Activated B cell treated with CpG ODN at 0.5 μM for 24 hours (primary cell): ENCODE data around the gene FDX2. TPM values are rescaled to one million over a fixed set of nuclear protein-coding genes. Genes with fewer than 3 reads are reported as not detected.

Experiments
- ATAC-seq: fragments of 200-7000 bp; cut with Tn5 transposase; one replicate; pipeline ENCODE4 v1.10.0; 2021; ENCODE audit warnings: low read depth, mild to moderate bottlenecking, moderate library complexity
- CTCF ChIA-PET: fragments of 350-600 bp; sonication (Branson Sonifier 250); formaldehyde crosslinking; loops from one replicate; lab custom pipeline; 2021; ENCODE audit warnings: antibody characterized with exemption; lab: Charles Lee
- POLR2A ChIA-PET: fragments of 350-600 bp; sonication (Branson Sonifier 250); formaldehyde crosslinking; loops from one replicate; lab custom pipeline; 2021; ENCODE audit warnings: antibody characterized with exemption; lab: Charles Lee
- DNase-seq: peaks from one replicate; pipeline ENCODE4 v3.0.0; 2022
- H3K27ac Mint-ChIP-seq: one replicate; pipeline ENCODE4 v1.8.0; 2020; ENCODE audit warnings: mixed read lengths
- H3K27me3 Mint-ChIP-seq: one replicate; pipeline ENCODE4 v1.8.0; 2021; ENCODE audit warnings: mixed read lengths
- H3K36me3 Mint-ChIP-seq: one replicate; pipeline ENCODE4 v1.8.0; 2021; ENCODE audit warnings: low read depth, mixed read lengths
- H3K4me1 Mint-ChIP-seq: one replicate; pipeline ENCODE4 v1.8.0; 2021; ENCODE audit warnings: mixed read lengths
- H3K4me3 Mint-ChIP-seq: one replicate; pipeline ENCODE4 v1.8.0; 2020; ENCODE audit warnings: mild to moderate bottlenecking, mixed read lengths
- H3K9me3 Mint-ChIP-seq: one replicate; pipeline ENCODE4 v1.8.0; 2020; ENCODE audit warnings: mixed read lengths
- CTCF ChIP-seq: fragments of 200-600 bp; IDR thresholded peaks from one replicate; pipeline ENCODE4 v1.8.0; 2022; ENCODE audit warnings: antibody characterized with exemption, mild to moderate bottlenecking
- intact Hi-C: fragments of 100-400 bp; cut with micrococcal nuclease; formaldehyde crosslinking; loops from one replicate; pipeline ENCODE4 v1.15.1; 2024
- total RNA-seq: library from RNA; stranded (reverse); gene quantifications from 2 replicates; pipeline ENCODE4 v1.2.3, GENCODE V29; 2022

FDX2 gene
- total RNA-seq, 1 donor from 2014 or later, result 12.8 TPM

- ChIA-PET POLR2A (interaction anchor here (0.6 to 1.4 kb wide), 6 partner anchors 9 to 177 kb away, joined by 3 to 13 read pairs (median 4); partner anchors contain the start of genes ICAM1 and ICAM5), CTCF (interaction anchor here (0.7 to 1.3 kb wide), 5 partner anchors 9 to 111 kb away, joined by 3 to 9 read pairs (median 3); partner anchors contain the start of genes ICAM1 and ICAM5)
- H3K27me3 Mint-ChIP-seq, result no peaks in the 10 kb centered on the region
- no peak overlapping the region for H3K4me3 Mint-ChIP-seq
- DNase-seq (no peak), ATAC-seq (no peak)
- H3K36me3 Mint-ChIP-seq, result peaks cover 63% of the 10 kb centered on the region
- peak overlapping the region; percentile 59 for H3K27ac Mint-ChIP-seq
- H3K9me3 Mint-ChIP-seq, result no peaks in the 10 kb centered on the region
- intact Hi-C loops, result no loop called here
- H3K4me1 Mint-ChIP-seq, result peaks cover 30% of the 10 kb centered on the region
- no peak for TF ChIP-seq CTCF
Observed at GRCh38 chr19:10279737-10280442, 35.9 kb downstream of the FDX2 start.

- TF ChIP-seq CTCF, result no peak
- Mint-ChIP-seq H3K36me3 (peaks cover 61% of the 10 kb centered on the region), H3K9me3 (no peaks in the 10 kb centered on the region), H3K27ac (no peak overlapping the region), H3K4me3 (no peak overlapping the region), H3K27me3 (no peaks in the 10 kb centered on the region), H3K4me1 (peaks cover 37% of the 10 kb centered on the region)
- ChIA-PET POLR2A (interaction anchor here (1.1 kb wide), 1 partner anchor 13 kb away, joined by 4 read pairs; no protein-coding TSS in a partner anchor), CTCF (no interaction called here)
- DNase-seq (no peak), ATAC-seq (no peak)
- intact Hi-C loops, result no loop called here
Observed at GRCh38 chr19:10278935-10279334, 36.9 kb downstream of the FDX2 start.

GRCh38 chr19:10277795-10278589, 37.8 kb downstream of the FDX2 start:
- CTCF ChIA-PET, result interaction anchor here (0.8 kb wide), 1 partner anchor 11 kb away, joined by 3 read pairs; no protein-coding TSS in a partner anchor
- H3K4me1 Mint-ChIP-seq, result peaks cover 39% of the 10 kb centered on the region
- DNase-seq (no peak), ATAC-seq (no peak)
- H3K4me3 Mint-ChIP-seq, result peak overlapping the region; percentile 15
- POLR2A ChIA-PET, result interaction anchor here (0.6 to 1.1 kb wide), 5 partner anchors 56 to 276 kb away, joined by 4 to 17 read pairs (median 5); partner anchors contain the start of gene TYK2
- peaks cover 53% of the 10 kb centered on the region for H3K36me3 Mint-ChIP-seq
- H3K27ac Mint-ChIP-seq, result peak overlapping the region; percentile 50
- no peaks in the 10 kb centered on the region for H3K9me3 Mint-ChIP-seq
- intact Hi-C loops, result no loop called here
- TF ChIP-seq CTCF, result no peak
- no peaks in the 10 kb centered on the region for H3K27me3 Mint-ChIP-seq

- H3K9me3 Mint-ChIP-seq, result no peaks in the 10 kb centered on the region
- H3K4me3 Mint-ChIP-seq, result no peak overlapping the region
- H3K36me3 Mint-ChIP-seq, result peaks cover 44% of the 10 kb centered on the region
- DNase-seq, result no peak
- no peak for TF ChIP-seq CTCF
- H3K4me1 Mint-ChIP-seq, result peaks cover 62% of the 10 kb centered on the region
- ChIA-PET POLR2A (interaction anchor here (0.7 to 5.7 kb wide), 3 partner anchors 13 to 143 kb away, joined by 6 to 128 read pairs (median 7); partner anchors contain the start of genes ICAM4 and ICAM5), CTCF (interaction anchor here (1.0 to 1.1 kb wide), 2 partner anchors 114 to 117 kb away, joined by 4 read pairs; no protein-coding TSS in a partner anchor)
- peak overlapping the region; percentile 66 for H3K27ac Mint-ChIP-seq
- intact Hi-C loops, result no loop called here
- H3K27me3 Mint-ChIP-seq, result no peaks in the 10 kb centered on the region
- no peak for ATAC-seq
Observed at GRCh38 chr19:10274589-10274988, 41.2 kb downstream of the FDX2 start.
